Medulla oblongata (tissue), 1 donor: ENCODE data around the gene PARD6A.
A peak's percentile ranks its signal among the peaks of the same experiment; 100 is the strongest.

Experiments used
- DNase-seq: peaks from one replicate; pipeline ENCODE4 v3.0.0-alpha.2; 2015; ENCODE audit errors: extremely low spot score

PARD6A gene

GRCh38 chr16:67660564-67661028, at the start of gene PARD6A:
PARD6A (plus strand) TSS chr16:67660960; CDS start chr16:67661039, 79 bp downstream.
- DNase-seq = peak; percentile 98

- DNase-seq = no peak
Measured at GRCh38 chr16:67613808-67614207, 47.0 kb upstream of the PARD6A start.

GRCh38 chr16:67628216-67628615, 32.5 kb upstream of the PARD6A start:
- DNase-seq = no peak

- peak; percentile 11 for DNase-seq
Measured at GRCh38 chr16:67632415-67633172, 28.2 kb upstream of the PARD6A start.

- no peak for DNase-seq
Measured at GRCh38 chr16:67636713-67637112, 24.0 kb upstream of the PARD6A start.

GRCh38 chr16:67637625-67638024, 23.1 kb upstream of the PARD6A start:
- DNase-seq = no peak

- peak; percentile 87 for DNase-seq
Measured at GRCh38 chr16:67641779-67642708, 18.7 kb upstream of the PARD6A start.

- no peak for DNase-seq
Measured at GRCh38 chr16:67644038-67644437, 16.7 kb upstream of the PARD6A start.

GRCh38 chr16:67645397-67646121, 15.2 kb upstream of the PARD6A start:
- DNase-seq = no peak

- no peak for DNase-seq
Measured at GRCh38 chr16:67647111-67647651, 13.6 kb upstream of the PARD6A start.

GRCh38 chr16:67647681-67648080, 13.1 kb upstream of the PARD6A start:
- no peak for DNase-seq

- no peak for DNase-seq
Measured at GRCh38 chr16:67648088-67648763, 12.5 kb upstream of the PARD6A start.

GRCh38 chr16:67648764-67649407, 11.9 kb upstream of the PARD6A start:
- no peak for DNase-seq

GRCh38 chr16:67649494-67649931, 11.2 kb upstream of the PARD6A start:
- no peak for DNase-seq

GRCh38 chr16:67650023-67650422, 10.7 kb upstream of the PARD6A start:
- no peak for DNase-seq

GRCh38 chr16:67651039-67651438, 9.7 kb upstream of the PARD6A start:
- no peak for DNase-seq

- DNase-seq = no peak
Measured at GRCh38 chr16:67651847-67652246, 8.9 kb upstream of the PARD6A start.

GRCh38 chr16:67652578-67653127, 8.1 kb upstream of the PARD6A start:
- DNase-seq = no peak

GRCh38 chr16:67653128-67653788, 7.5 kb upstream of the PARD6A start:
- no peak for DNase-seq
